Measurements from ENCODE around the gene CTH. TPM values are rescaled to one million over a fixed set of nuclear protein-coding genes. Genes with fewer than 3 reads are reported as not detected.
"Not testable (repeated sequence)": the region's sequence is repeated elsewhere in the genome, so short reads cannot be mapped to it uniquely, and the experiment has no call there.

The CTH gene
- polyA plus RNA-seq, 1 of the 3 experiments (the other 2 are of a cell fraction), result 3.9 TPM

DNA sequence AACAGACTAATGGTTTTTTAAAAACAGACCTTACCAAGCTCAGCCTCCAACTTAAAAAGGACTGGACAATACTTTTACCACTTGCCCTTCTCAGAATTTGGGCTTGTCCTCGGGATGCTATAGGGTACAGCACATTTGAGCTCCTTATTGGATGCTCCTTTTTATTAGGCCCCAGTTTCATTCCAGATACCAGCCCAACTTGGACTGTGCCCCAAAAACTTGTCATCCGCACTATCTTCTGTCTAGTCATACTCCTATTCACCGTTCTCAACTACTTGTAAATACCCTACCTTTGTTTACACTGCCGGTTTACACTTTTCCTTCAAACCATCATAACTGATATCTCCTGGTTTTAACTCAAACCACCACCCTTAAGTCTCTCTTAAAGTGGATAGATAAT, 38.6 kb upstream of the CTH start (continued):
- TF ChIP-seq, protein P1, sequence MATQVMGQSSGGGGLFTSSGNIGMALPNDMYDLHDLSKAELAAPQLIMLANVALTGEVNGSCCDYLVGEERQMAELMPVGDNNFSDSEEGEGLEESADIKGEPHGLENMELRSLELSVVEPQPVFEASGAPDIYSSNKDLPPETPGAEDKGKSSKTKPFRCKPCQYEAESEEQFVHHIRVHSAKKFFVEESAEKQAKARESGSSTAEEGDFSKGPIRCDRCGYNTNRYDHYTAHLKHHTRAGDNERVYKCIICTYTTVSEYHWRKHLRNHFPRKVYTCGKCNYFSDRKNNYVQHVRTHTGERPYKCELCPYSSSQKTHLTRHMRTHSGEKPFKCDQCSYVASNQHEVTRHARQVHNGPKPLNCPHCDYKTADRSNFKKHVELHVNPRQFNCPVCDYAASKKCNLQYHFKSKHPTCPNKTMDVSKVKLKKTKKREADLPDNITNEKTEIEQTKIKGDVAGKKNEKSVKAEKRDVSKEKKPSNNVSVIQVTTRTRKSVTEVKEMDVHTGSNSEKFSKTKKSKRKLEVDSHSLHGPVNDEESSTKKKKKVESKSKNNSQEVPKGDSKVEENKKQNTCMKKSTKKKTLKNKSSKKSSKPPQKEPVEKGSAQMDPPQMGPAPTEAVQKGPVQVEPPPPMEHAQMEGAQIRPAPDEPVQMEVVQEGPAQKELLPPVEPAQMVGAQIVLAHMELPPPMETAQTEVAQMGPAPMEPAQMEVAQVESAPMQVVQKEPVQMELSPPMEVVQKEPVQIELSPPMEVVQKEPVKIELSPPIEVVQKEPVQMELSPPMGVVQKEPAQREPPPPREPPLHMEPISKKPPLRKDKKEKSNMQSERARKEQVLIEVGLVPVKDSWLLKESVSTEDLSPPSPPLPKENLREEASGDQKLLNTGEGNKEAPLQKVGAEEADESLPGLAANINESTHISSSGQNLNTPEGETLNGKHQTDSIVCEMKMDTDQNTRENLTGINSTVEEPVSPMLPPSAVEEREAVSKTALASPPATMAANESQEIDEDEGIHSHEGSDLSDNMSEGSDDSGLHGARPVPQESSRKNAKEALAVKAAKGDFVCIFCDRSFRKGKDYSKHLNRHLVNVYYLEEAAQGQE (IDR thresholded peaks at IDR 0.05; ENCODE audit: low read depth, low read length), result no peak

DNA sequence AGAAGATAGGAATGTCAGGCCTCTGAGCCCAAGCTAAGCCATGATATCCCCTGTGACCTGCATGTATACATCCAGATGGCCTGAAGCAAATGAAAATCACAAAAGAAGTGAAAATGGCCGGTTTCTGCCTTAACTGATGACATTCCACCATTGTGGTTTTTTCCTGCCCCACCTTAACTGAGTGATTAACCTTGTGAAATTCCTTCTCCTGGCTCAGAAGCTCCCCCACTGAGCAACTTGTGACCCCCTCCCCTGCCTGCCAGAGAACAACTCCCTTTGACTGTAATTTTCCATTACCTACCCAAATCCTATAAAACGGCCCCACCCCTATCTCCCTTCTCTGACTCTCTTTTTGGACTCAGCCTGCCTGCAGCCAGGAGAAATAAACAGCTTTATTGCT, 37.5 kb upstream of the CTH start:
- POLR2A ChIA-PET; CTCF ChIA-PET; H3K9me2 ChIP-seq; H3K9ac ChIP-seq; H3K4me2 ChIP-seq; H3K4me1 ChIP-seq (ENCODE audit: control insufficient read depth in 1 of 2, insufficient read depth in 2 of 2, low read depth in 1 of 2, low read length in 1 of 2); DNase-seq; H3K27me3 ChIP-seq (ENCODE audit: insufficient read depth); H3F3A ChIP-seq (replicated peaks; ENCODE audit: insufficient read depth); H3K79me2 ChIP-seq (ENCODE audit: insufficient read depth); H3K9me3 ChIP-seq; H3K27ac ChIP-seq (ENCODE audit: low read depth in 2 of 2, low read length in 1 of 2); H3K36me3 ChIP-seq (replicated peaks in 1 of 2; ENCODE audit: control insufficient read depth in 1 of 2, insufficient read depth in 2 of 2, low read length in 1 of 2); H3K4me3 ChIP-seq (ENCODE audit: low read depth in 2 of 2, low read length in 1 of 2); H2AFZ ChIP-seq (ENCODE audit: low read depth); H4K20me1 ChIP-seq (ENCODE audit: insufficient read depth): not testable (repeated sequence)
- WGBS (ENCODE audit: low lambda C conversion rate), result 88% methylated on average over 2 of the region's 2 CpGs

DNA sequence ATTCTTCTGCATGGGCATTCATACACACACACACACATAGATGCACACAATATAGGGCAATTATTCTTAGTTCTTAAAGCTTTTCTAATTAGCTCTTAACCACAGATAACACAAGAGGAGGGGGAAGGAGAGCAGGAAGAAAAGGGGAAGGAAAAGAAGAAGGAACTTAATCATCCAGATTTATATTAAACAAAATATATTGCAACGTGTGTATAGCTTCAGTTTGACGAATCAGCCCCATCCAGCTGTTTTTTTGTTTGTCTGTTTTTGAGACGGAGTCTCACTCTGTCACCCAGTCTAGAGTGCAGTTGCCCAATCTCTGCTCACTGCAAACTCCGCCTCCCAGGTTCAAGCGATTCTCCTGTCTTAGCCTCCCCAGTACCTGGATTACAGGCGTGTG, 34.9 kb upstream of the CTH start:
- no peak overlapping the region for H2AFZ ChIP-seq (ENCODE audit: low read depth)
- no peaks in the 10 kb centered on the region for H3K9me3 ChIP-seq
- no peak overlapping the region for H3K27ac ChIP-seq (ENCODE audit: low read depth in 2 of 2, low read length in 1 of 2)
- H3K4me3 ChIP-seq (ENCODE audit: low read depth in 2 of 2, low read length in 1 of 2), result no peak overlapping the region
- no peaks in the 10 kb centered on the region for H3K79me2 ChIP-seq (ENCODE audit: insufficient read depth)
- H3K9me2 ChIP-seq, result no peaks in the 10 kb centered on the region
- 91% methylated on average over 6 of the region's 6 CpGs for WGBS (ENCODE audit: low lambda C conversion rate)
- no peaks in the 10 kb centered on the region for H3F3A ChIP-seq (replicated peaks; ENCODE audit: insufficient read depth)
- no peak overlapping the region for H3K4me2 ChIP-seq
- H3K27me3 ChIP-seq (ENCODE audit: insufficient read depth), result no peaks in the 10 kb centered on the region
- TF ChIP-seq, protein P2, sequence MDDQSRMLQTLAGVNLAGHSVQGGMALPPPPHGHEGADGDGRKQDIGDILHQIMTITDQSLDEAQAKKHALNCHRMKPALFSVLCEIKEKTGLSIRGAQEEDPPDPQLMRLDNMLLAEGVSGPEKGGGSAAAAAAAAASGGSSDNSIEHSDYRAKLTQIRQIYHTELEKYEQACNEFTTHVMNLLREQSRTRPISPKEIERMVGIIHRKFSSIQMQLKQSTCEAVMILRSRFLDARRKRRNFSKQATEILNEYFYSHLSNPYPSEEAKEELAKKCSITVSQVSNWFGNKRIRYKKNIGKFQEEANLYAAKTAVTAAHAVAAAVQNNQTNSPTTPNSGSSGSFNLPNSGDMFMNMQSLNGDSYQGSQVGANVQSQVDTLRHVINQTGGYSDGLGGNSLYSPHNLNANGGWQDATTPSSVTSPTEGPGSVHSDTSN (IDR thresholded peaks at IDR 0.05), result no peak
- no peak for TF ChIP-seq POLR2AphosphoS5 (IDR thresholded peaks at IDR 0.05; ENCODE audit: low read depth, low read length)
- no peak for TF ChIP-seq JUND (IDR thresholded peaks at IDR 0.05)
- no peak for TF ChIP-seq NFIC (IDR thresholded peaks at IDR 0.05; ENCODE audit: borderline replicate concordance)
- TF ChIP-seq NRF1 (IDR thresholded peaks at IDR 0.05; ENCODE audit: low read depth, low read length), result no peak
- TF ChIP-seq RFX5 (IDR thresholded peaks at IDR 0.05; ENCODE audit: low read length), result no peak
- TF ChIP-seq FOSL2 (IDR thresholded peaks at IDR 0.05; ENCODE audit: borderline replicate concordance, low read depth), result no peak
- no peak for TF ChIP-seq TAF1 (IDR thresholded peaks at IDR 0.05; ENCODE audit: borderline replicate concordance, low read depth, low read length)
- TF ChIP-seq, protein P3, sequence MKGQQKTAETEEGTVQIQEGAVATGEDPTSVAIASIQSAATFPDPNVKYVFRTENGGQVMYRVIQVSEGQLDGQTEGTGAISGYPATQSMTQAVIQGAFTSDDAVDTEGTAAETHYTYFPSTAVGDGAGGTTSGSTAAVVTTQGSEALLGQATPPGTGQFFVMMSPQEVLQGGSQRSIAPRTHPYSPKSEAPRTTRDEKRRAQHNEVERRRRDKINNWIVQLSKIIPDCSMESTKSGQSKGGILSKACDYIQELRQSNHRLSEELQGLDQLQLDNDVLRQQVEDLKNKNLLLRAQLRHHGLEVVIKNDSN (IDR thresholded peaks at IDR 0.05; ENCODE audit: borderline replicate concordance, low read depth), result no peak
- TF ChIP-seq RXRA (IDR thresholded peaks at IDR 0.05; ENCODE audit: borderline replicate concordance, low read depth), result no peak
- TF ChIP-seq EP300 (IDR thresholded peaks at IDR 0.05; ENCODE audit: borderline replicate concordance in 1 of 2, low read depth in 1 of 2, low read length in 1 of 2), result no peak
- no peak for TF ChIP-seq RCOR1 (IDR thresholded peaks at IDR 0.05; ENCODE audit: low read length)
- TF ChIP-seq FOXJ3 (CRISPR knock-in tag; IDR thresholded peaks at IDR 0.05), result no peak
- H3K4me1 ChIP-seq (ENCODE audit: control insufficient read depth in 1 of 2, insufficient read depth in 2 of 2, low read depth in 1 of 2, low read length in 1 of 2), result no peaks in the 10 kb centered on the region
- H3K36me3 ChIP-seq (replicated peaks in 1 of 2; ENCODE audit: control insufficient read depth in 1 of 2, insufficient read depth in 2 of 2, low read length in 1 of 2), result no peaks in the 10 kb centered on the region
- no peaks in the 10 kb centered on the region for H4K20me1 ChIP-seq (ENCODE audit: insufficient read depth)
- ChIA-PET POLR2A (no interaction called here), CTCF (no interaction called here)
- H3K9ac ChIP-seq, result no peak overlapping the region
- DNase-seq, result no peak

All from SK-N-SH (cell line).